Measurements from ENCODE around the gene VAC14.
"Not testable (repeated sequence)": the region's sequence is repeated elsewhere in the genome, so short reads cannot be mapped to it uniquely, and the experiment has no call there.

VAC14 gene

GRCh38 chr16:70743791-70744190 is 57.2 kb downstream of the VAC14 start:
- DNase-seq (ENCODE audit: low read depth) = no peak

- DNase-seq (ENCODE audit: low read depth) = not testable (repeated sequence)
Measured at GRCh38 chr16:70742967-70743366, 58.0 kb downstream of the VAC14 start.

GRCh38 chr16:70741783-70742125 is 59.2 kb downstream of the VAC14 start:
- DNase-seq (ENCODE audit: low read depth) = no peak

DNA sequence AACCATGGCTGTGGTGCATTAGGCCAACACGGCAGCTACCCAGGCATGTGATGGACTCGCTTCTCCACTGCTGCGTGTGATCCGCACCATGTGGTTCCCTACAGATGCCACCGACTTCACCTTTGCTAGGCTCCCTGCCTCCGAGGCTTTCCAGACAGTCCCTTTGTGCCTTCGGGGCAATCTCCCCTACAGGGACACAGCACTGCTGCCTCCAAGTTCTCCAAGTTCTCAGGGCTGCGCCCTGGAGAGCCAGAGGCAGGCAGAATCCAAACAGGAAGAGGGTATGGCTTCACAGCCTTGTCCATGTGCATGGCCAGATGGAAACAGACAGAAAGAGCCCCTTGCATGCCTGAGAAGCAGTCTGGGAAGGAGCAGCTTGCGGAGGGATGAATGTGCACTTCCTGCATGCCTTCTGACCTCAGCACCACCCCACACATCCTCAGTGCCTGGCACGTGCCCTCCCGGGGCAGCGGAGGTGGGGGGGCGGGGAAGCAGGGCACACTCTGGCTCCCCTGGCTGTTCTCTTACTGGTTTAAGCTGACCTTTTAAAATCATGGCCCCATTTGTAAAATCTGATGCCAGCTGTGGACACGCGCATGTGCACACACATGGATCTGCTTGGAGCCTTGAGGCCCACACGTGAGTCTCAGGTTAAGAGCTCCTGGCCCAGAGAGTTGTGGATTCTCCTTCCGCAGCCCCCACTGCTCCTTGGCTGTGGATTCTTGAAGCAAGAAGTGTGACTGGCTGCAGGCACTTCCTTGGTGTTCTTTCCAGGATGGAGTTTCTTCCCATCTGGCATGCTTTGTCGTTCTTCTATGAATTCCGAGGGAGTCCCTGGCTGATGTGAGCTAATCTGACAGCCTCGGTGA is 59.8 kb downstream of the VAC14 start:
- DNase-seq (ENCODE audit: low read depth) = peak; percentile 92

GRCh38 chr16:70740174-70740913 is 60.6 kb downstream of the VAC14 start:
- DNase-seq (ENCODE audit: low read depth) = peak; percentile 25

DNA sequence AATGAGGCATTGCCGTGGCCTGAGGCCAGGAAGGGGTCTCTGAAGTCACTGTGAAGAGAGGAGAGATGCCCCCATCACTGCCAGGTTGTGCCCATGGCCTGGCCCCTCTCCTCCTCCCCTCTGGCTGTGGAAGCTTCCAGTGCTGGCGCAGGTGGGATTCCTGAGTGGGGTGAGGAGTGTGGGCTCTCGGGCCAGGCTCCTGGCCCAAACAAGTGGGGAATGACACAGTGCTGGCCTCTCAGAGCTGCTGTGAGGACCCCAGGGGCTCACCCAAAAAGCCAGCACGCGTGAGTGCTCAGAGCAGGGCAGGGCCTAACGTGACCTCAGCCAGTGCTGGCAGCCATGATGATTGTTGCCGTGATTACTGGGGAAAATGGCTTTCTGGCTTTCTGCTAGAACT is 61.6 kb downstream of the VAC14 start:
- no peak for DNase-seq (ENCODE audit: low read depth)

DNA sequence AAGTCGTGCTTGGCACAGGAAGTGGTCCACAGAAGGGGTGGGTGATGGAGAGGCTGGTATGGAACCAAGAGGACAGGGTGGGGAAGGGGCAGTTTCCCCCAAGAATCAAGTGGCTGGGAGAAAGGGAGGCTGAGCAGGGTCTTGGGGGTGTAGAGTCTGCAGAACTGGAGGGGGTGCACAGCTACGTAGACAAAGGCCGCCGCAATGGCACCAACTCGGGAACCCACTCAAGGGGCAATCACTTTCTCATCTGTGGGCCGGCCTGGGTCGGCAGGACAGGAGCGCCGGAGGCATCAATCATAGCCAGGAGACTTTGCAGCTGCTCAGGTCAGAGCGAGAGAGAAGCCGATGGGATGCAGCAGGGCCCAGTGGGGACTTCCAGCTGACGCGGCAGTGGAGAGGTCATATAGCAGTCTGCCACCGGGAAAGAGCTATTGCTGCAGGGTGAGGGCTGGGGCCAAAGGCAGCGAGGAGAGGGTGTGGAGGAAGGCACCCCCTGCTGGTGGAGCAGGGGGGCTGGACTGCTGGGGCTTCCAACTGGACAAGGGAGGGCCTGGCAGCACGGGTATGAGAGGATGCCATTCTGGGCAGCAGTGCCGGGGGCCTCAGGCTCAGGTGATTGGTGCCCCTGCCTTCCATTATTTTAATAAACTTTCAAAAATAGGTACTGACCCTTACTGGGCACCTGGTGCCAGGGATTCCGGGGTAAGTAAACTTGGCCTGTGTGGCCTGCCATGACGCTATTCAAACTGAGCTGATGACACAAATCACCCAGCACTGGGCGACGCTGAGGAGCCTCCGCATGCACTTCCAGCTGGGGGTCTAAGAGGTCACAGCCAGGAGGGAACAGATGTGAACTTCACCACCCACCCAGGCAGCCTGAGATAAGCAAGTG is 62.6 kb downstream of the VAC14 start:
- DNase-seq (ENCODE audit: low read depth) = peak; percentile 63

DNA sequence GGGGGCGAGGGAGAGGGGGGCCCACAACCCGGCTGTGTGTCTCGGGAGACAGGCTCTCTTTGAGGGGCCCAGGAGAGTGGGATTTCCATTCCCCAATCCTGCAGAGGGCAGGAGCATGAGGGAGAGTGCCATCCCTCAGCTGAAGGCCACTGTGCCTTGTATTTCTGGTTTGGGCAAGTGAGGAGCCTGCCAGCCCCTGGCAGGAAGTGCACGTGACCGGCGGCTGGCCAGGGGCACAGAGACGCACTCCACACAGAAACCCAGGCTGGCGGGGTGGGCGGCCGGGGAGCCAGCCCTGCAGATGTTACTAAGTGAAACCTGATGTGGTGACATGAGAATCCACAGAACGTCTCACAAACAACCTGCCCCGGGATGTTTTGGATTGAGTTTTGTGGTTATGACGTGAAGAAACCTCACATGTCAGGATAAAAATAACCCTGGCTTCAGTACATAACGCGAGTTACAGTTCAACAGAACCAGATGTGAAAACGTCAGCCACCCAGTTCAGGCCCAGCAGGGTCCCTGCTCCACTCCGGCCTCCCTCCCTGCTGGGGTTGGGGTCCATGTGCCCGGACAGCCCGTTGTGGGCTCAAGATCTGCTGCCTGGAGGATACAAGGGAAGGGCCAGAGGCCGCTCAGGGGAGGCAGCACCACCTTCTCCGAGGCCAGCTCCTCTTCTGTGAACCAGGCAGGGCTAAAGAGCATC is 63.4 kb downstream of the VAC14 start:
- DNase-seq (ENCODE audit: low read depth) = peak; percentile 88

- DNase-seq (ENCODE audit: low read depth) = no peak
Measured at GRCh38 chr16:70736465-70737376, 64.2 kb downstream of the VAC14 start.

GRCh38 chr16:70735141-70735979 is 65.6 kb downstream of the VAC14 start:
- DNase-seq (ENCODE audit: low read depth) = peak; percentile 44

- no peak for DNase-seq (ENCODE audit: low read depth)
Measured at GRCh38 chr16:70734522-70735095, 66.3 kb downstream of the VAC14 start.

- DNase-seq (ENCODE audit: low read depth) = no peak
Measured at GRCh38 chr16:70730944-70731343, 70.0 kb downstream of the VAC14 start.

GRCh38 chr16:70730031-70730430 is 70.9 kb downstream of the VAC14 start:
- no peak for DNase-seq (ENCODE audit: low read depth)

- no peak for DNase-seq (ENCODE audit: low read depth)
Measured at GRCh38 chr16:70729292-70729691, 71.7 kb downstream of the VAC14 start.

DNA sequence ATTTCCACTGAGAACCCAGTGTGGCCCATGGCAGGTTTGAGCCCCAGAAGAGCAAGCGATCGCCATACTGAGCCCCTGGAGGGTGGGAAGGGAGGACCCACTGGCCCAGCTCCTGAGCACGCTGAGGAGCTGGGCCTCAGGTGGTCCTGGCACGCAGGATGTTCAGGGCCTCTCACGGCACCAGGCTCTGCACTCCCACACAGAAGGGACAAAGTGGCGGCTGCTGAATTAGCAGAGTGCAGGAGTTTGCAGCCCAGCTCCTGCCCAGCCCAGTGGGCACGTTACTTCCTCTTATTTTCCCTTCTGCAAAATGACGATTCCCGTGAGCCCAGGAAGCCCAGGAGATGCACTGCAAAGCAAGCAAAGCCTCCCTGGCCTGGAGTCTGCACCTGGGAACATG is 72.8 kb downstream of the VAC14 start:
- no peak for DNase-seq (ENCODE audit: low read depth)

DNA sequence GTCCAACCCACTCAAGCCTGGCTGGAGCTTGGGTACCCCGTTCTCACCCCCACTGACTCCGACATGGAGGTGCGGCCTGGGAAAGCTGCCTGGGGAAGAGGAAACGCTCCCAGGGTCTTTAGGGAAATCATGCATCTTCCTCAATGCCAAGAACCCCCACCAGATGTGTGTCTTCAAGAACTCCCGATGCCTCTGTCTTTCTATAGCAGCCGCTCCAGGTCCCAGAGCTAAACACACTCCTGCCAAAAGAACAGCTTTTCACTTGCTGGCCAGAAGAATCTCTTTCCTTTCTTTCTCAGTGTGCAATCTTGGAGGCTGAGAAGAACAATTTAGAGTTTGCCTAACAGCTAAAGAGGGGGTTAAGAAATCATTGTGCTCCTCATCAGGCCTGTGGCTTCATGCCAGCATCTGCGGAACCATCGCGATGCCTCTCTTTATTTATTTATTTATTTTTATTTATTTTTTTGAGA is 74.0 kb downstream of the VAC14 start:
- no peak for DNase-seq (ENCODE audit: low read depth)

DNA sequence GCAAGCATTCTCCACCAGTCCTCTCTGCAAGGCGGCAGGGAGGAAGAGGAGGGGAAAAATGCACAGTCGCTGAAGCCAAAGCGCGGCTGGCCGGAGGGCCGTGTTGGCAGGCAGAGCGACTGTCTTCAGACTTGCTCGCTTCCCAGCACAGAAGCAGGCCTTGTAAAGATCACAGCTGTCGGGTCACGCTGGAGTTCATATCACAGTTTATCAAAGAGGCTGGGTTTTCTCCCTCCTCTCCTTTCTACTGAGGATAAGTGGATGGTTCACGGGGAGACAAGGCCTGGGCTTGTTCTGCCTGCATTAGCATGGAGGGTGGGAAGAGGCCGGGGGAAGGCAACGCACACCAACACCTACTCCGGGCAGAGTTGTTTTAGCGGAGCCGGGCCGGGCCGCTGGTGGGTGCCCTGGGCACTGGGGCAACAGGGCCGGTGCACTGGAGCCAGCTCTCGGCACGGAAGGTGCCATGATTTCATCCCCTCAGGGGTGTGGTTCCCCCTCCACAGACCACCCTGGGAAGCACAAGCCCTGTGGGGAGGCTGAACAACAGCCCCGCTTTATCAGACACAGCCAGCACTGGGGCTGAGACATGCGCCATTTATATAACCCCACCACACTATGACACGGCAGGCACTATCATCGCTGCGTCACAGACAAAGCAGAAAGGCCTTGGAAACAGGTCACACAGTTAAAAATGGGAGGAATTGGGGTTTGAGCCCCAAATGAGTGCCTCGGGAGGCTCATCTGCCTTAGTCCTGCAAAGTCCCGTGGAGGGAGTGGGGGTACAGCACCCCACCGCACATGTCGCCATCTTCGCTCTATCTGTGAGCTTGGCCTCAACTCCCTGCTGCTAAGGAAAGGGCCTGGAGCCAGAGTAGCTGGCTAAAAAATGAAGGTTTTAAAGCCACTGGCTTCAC is 74.8 kb downstream of the VAC14 start:
- no peak for DNase-seq (ENCODE audit: low read depth)
